ENCODE data around the gene BSND. TPM values are rescaled to one million over a fixed set of nuclear protein-coding genes. Genes with fewer than 3 reads are reported as not detected.

The BSND gene
- total RNA-seq, 1 experiment from 2014 or later = 0.42 TPM

- no peak for TF ChIP-seq PRDM15 (CRISPR knock-in tag; IDR thresholded peaks at IDR 0.05)
- no peak for TF ChIP-seq PRRX2 (CRISPR knock-in tag; IDR thresholded peaks at IDR 0.05)
- no peak for TF ChIP-seq CTCF (IDR thresholded peaks at IDR 0.05)
- TF ChIP-seq ZNF416 (CRISPR knock-in tag; IDR thresholded peaks at IDR 0.05) = no peak
- TF ChIP-seq ZBTB43 (CRISPR knock-in tag; IDR thresholded peaks at IDR 0.05) = no peak
Observed at GRCh38 chr1:54993140-54993539, 5.6 kb upstream of the BSND start (continued).

GRCh38 chr1:54994355-54994990 lies 4.3 kb upstream of the BSND start:
- Mint-ChIP-seq H3K36me3 (no peaks in the 10 kb centered on the region), H3K4me3 (peak overlapping the region; percentile 2; the same call in 1 of the 2 replicates), H3K9me3 (peaks cover 3% of the 10 kb centered on the region; the same call in 1 of the 2 replicates), H3K27me3 (ENCODE audit: low read depth) (peaks cover 49% of the 10 kb centered on the region), H3K4me1 (peaks cover 39% of the 10 kb centered on the region), H3K27ac (0 out of 2 replicates have a peak overlapping the region, but pooled peaks have one; percentile 22)
- CTCF ChIA-PET = interaction anchor here (0.5 to 11.2 kb wide), 8 partner anchors 9 to 46 kb away, joined by 3 to 373 read pairs (median 17); partner anchors contain the start of gene TMEM61
- POLR2A ChIA-PET = no interaction called here
- DNase-seq (ENCODE audit: low spot score) (no peak), ATAC-seq (no peak)
- TF ChIP-seq FOXP1 (CRISPR knock-in tag; IDR thresholded peaks at IDR 0.05; ENCODE audit: borderline replicate concordance) (no peak), ATF6 (CRISPR knock-in tag; IDR thresholded peaks at IDR 0.05) (no peak), ZNF423 (CRISPR knock-in tag; IDR thresholded peaks at IDR 0.05) (no peak), MYBL2 (CRISPR knock-in tag; IDR thresholded peaks at IDR 0.05) (no peak), CREM (CRISPR knock-in tag; IDR thresholded peaks at IDR 0.05) (no peak), SMAD4 (CRISPR knock-in tag; IDR thresholded peaks at IDR 0.05) (no peak), AFF4 (CRISPR knock-in tag; IDR thresholded peaks at IDR 0.05; ENCODE audit: borderline replicate concordance) (no peak), NFYB (CRISPR knock-in tag; conservative IDR thresholded peaks at IDR 0.05; ENCODE audit: low read depth) (no peak), MLX (CRISPR knock-in tag; IDR thresholded peaks at IDR 0.05) (no peak), E2F1 (CRISPR knock-in tag; IDR thresholded peaks at IDR 0.05) (no peak), ELF4 (CRISPR knock-in tag; IDR thresholded peaks at IDR 0.05; ENCODE audit: low read depth) (no peak), ZNF281 (CRISPR knock-in tag; IDR thresholded peaks at IDR 0.05) (no peak)
